GM12865 (cell line): Measurements from ENCODE around the gene NPY5R.

Experiments
- DNase-seq: peaks from one replicate; pipeline ENCODE4 v3.0.0; 2010; ENCODE audit warnings: low read depth
- H3K4me3 ChIP-seq: 2 replicates; pipeline ENCODE4 v1.5.1; 2011; ENCODE audit warnings: mild to moderate bottlenecking, low read depth, low read length, control low read depth
- TF ChIP-seq, protein P1 (sequence below): IDR thresholded peaks from 2 replicates; pipeline ENCODE4 v1.5.1; 2011; ENCODE audit warnings: low read length, control low read depth, low read depth, inconsistent platforms; ENCODE audit not compliant: insufficient read depth; ENCODE audit errors: missing control alignments

Gene NPY5R

DNA sequence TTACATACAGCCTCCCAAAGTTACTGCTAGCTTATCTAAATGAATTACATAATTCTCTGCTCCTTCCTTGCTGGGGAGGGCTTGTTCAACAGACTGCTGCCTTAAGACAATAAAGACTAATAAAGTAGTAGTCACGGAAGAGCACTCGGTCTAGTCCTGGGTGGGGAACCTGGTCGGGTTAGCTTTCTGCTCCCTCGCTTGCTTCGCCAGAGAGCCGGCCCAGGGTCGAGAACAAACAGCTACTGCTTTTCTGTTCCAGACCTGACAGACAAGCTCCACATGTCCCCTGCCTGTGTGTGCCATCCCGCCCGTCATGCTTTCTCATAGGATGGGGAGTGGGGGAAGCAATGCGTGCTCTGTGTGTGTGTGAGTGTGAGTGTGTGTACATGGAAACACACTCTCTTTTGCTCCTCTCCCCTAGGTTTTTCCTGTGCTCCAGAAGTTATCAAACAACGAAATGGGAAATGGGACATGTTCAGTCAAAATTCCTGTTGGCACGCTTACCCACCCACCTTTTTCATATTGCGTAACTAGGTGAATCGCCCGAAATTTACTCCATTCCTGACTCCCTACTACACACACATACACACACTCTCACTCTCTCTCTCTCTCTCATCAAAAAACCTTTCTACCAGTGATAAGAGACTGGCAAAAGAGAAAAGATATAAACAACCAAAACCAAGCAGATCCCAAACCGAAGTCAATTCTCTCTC is 12.6 kb upstream of the NPY5R start:
- no peak overlapping the region for H3K4me3 ChIP-seq
- TF ChIP-seq, protein P1, sequence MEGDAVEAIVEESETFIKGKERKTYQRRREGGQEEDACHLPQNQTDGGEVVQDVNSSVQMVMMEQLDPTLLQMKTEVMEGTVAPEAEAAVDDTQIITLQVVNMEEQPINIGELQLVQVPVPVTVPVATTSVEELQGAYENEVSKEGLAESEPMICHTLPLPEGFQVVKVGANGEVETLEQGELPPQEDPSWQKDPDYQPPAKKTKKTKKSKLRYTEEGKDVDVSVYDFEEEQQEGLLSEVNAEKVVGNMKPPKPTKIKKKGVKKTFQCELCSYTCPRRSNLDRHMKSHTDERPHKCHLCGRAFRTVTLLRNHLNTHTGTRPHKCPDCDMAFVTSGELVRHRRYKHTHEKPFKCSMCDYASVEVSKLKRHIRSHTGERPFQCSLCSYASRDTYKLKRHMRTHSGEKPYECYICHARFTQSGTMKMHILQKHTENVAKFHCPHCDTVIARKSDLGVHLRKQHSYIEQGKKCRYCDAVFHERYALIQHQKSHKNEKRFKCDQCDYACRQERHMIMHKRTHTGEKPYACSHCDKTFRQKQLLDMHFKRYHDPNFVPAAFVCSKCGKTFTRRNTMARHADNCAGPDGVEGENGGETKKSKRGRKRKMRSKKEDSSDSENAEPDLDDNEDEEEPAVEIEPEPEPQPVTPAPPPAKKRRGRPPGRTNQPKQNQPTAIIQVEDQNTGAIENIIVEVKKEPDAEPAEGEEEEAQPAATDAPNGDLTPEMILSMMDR, result no peak
- DNase-seq, result no peak

DNA sequence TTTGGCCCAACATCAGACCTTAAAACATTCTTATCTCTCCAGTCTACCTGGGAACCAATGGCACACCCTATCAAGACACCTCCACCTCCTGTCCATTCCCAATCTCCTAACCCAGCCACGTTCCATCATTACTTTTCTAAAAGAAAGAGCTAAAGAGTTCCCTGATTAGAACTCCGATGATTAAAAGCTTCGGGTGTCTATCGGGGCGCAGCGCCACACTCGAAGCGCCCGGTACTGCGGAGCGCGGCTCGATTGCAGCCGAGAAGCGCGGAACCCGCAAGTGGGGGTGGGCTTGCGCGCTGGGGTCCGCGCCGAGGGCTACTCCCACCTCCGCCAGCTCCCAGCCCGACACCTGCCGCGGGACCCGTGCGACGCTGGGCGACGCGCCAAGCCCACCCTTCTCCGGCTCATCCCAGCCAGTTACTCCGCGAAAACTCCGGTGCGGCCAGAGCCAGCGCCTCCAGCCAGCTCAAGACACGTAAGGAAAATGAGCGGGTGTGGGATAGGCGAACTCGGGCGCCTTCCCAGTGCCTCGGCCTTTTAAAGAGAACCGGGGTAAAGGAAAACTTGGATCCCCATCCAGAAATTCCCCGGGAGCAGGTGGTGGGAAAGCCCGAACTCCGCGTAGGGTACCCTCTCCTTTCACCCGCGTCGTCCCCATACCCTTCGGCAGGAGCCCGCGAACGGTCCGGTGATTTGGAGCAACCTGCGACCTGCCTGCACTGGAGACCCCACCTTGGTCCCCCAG is 11.9 kb upstream of the NPY5R start:
- no peak for DNase-seq
- H3K4me3 ChIP-seq, result no peak overlapping the region
- TF ChIP-seq, protein P1, result no peak

DNA sequence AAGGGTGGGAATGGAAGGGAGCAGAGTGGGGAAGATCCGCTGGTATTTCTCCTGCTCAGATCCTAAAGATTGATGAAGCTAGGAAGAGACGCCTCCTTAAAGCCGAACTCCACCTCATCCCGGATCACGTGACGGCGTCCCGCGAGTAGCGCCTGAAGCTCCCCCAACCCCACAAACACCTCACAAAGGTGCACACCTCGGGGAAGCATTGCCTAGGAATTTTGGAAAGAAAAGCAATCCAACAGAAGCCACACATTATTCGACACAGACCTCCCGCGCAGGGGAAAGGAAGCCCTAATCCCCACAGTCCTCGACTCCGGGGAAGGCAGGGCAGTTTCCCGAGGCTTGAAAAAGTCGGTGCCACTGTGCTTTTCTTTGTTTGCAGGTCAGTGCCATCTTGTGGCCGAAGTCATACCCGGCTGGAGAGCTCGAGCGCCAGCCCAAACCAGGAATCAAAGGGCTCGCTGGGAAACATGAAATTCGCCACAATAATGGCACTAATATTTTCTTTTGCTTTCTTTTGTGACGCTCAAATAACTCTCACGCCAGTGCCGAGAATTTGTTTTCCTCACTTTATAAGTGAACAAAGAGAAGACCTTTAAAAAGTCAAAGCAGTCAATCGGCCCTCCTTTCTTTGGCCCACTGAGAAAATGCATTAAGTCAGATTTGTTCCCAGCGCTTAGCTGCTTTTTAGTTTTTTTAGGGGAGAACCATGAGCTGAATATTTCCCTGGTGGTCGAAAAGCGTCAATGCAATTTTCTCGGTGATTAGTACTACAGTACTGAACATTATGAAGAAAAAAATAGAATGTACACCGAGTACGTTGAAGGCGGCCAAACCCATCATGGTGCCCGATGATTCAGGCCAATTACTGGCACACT is 10.9 kb upstream of the NPY5R start, which contains the start of gene NPY1R:
TSS of gene NPY1R (minus strand) at position 71 of the 881 bp plus-strand sequence. CDS start 6,042 bp downstream, outside the sequence.
- H3K4me3 ChIP-seq, result no peak within 1 kb of the TSS; the same call in 1 of the 2 replicates
- DNase-seq, result peak; percentile 64
- TF ChIP-seq, protein P1, result peak; percentile 52

DNA sequence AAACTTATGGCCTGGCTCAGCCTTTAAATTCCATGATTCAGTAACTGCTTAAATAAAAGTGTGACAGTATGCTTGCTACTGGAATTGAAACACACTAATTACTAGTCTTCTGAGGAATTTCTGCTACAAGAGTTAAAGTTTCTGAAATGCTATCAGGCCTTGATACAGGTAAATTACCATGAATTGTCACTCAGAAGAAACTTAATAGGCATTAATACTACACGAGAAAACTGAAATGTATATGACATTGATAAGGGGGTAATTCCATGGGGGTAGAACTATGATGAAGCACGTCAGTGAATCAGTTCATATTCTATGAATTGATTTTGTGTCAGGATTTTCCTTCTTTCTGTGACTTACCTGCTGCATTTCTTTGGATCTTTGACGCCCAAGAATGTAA is 8.3 kb upstream of the NPY5R start:
- TF ChIP-seq, protein P1, result no peak
- H3K4me3 ChIP-seq, result no peak overlapping the region
- DNase-seq, result no peak

DNA sequence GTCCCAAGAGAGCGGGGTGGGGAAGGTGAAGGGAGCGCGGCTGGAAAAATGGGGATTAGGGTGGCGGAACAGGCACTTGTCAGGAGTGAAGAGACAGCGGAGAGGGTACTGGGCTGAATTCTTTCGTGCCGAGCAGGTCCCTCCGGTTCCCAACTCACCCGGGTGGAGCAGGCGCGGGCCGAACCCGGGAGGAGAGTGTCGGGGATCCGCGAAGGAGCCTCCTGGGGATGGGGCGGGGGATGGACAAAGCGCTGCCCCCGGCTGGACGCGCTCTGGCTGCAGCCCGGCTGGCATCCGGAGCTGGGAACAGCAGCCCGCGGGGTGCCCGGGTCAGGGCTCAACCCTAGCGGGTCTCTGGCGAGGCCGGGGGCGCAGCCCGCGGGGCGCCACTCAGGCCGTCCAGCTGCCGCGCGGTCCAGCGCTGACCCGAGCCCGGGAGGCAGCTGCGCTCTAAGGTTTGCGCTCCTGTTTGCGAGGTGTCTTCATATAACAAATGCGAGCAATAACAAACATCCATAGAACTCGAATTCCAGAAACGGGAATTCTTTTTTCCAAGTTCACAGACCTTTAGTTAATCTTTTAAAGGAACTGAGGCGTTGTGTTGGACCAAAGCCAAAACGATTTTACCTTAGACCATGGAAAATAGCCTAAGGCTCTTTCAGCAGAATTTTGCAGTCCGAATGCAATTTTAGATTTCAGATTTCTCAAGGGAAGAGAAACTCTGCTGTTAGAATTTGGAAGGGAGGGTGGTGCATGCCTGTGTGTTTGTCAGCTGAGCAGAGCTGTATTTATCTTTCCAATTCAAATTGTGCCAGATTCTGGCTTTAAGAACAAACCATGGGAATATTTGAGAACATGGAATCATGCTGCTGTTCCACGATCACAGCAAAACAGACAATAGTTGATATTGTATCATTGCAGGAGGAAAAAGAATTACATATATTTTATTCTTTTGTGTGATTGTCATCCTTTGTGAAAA is 744 bp downstream of the NPY5R start:
- DNase-seq, result no peak
- TF ChIP-seq, protein P1, result no peak
- no peak overlapping the region for H3K4me3 ChIP-seq

DNA sequence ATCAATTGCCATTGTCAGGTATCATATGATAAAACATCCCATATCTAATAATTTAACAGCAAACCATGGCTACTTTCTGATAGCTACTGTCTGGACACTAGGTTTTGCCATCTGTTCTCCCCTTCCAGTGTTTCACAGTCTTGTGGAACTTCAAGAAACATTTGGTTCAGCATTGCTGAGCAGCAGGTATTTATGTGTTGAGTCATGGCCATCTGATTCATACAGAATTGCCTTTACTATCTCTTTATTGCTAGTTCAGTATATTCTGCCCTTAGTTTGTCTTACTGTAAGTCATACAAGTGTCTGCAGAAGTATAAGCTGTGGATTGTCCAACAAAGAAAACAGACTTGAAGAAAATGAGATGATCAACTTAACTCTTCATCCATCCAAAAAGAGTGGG is 7.0 kb downstream of the NPY5R start:
- no peak overlapping the region for H3K4me3 ChIP-seq
- TF ChIP-seq, protein P1, result no peak
- DNase-seq, result no peak
